ENCODE data around the gene CHST5. TPM values are rescaled to one million over a fixed set of nuclear protein-coding genes. Genes with fewer than 3 reads are reported as not detected.
A peak's percentile ranks its signal among the peaks of the same experiment; 100 is the strongest.

The CHST5 gene
- total and polyA plus RNA-seq, 2 donors (not counting 1 experiment from before 2014, with no cell fraction given): 0.99 TPM; not detected in 1

- Histone ChIP-seq H3K27me3 (replicated peaks in 1 of 4; ENCODE audit: control extremely low read depth in 1 of 4, control insufficient read depth in 3 of 4, insufficient read depth in 4 of 4, low read length in 3 of 4) (no peaks in the 10 kb centered on the region), H2AFZ (ENCODE audit: insufficient read depth, low read depth, low read length, poor library complexity, severe bottlenecking) (no peak overlapping the region), H3K4me2 (replicated peaks; ENCODE audit: low read depth, low read length, poor library complexity, severe bottlenecking) (no peak overlapping the region), H3K79me2 (ENCODE audit: control insufficient read depth, insufficient read depth, low read length) (no peaks in the 10 kb centered on the region), H3K9ac (ENCODE audit: low read length) (no peak overlapping the region), H3K27ac (ENCODE audit: low read length in 2 of 2) (peak overlapping the region in 1 of 2 donors; percentile 40), H3K4me3 (ENCODE audit: control extremely low read depth in 1 of 5, extremely low read depth in 1 of 5, insufficient read depth in 1 of 5, low read depth in 2 of 5, low read length in 4 of 5) (no peak overlapping the region), H3K4me1 (ENCODE audit: control insufficient read depth in 2 of 2, insufficient read depth in 2 of 2, low read length in 2 of 2) (peaks cover 0 to 3% of the 10 kb centered on the region in 2 donors), H3K36me3 (replicated peaks in 1 of 2; ENCODE audit: control extremely low read depth in 1 of 2, control insufficient read depth in 1 of 2, extremely low read depth in 1 of 2, insufficient read depth in 2 of 2, low read length in 1 of 2) (no peaks in the 10 kb centered on the region), H4K20me1 (ENCODE audit: control insufficient read depth, insufficient read depth, low read length, poor library complexity, severe bottlenecking) (no peaks in the 10 kb centered on the region), H3K9me3 (ENCODE audit: control extremely low read depth in 1 of 3, control insufficient read depth in 2 of 3, insufficient read depth in 1 of 3, low read length in 2 of 3) (no peaks in the 10 kb centered on the region)
- Mint-ChIP-seq H3K27ac (peak overlapping the region; percentile 74), H3K4me1 (peaks cover 31% of the 10 kb centered on the region), H3K9me3 (ENCODE audit: insufficient read depth) (no peaks in the 10 kb centered on the region), H3K4me3 (peak overlapping the region; percentile 54), H3K27me3 (peaks cover 4% of the 10 kb centered on the region)
- ATAC-seq (ENCODE audit: low read depth): peak; percentile 72
- CTCF ChIA-PET: interaction anchor here (2.4 kb wide), 1 partner anchor 32 kb away, joined by 11 read pairs; no protein-coding TSS in a partner anchor
- POLR2A ChIA-PET: interaction anchor here (0.7 kb wide), 1 partner anchor 31 kb away, joined by 4 read pairs; no protein-coding TSS in a partner anchor
- no peak for DNase-seq
- TF ChIP-seq EZH2 (IDR thresholded peaks at IDR 0.05; ENCODE audit: borderline replicate concordance, insufficient read depth, low read depth, low read length, poor library complexity, severe bottlenecking): no peak
- intact Hi-C loops (cut with micrococcal nuclease): no loop called here
- 99% methylated on average over 4 of the region's 7 CpGs for WGBS (ENCODE audit: insufficient coverage)
These were observed 50.5 kb downstream of the CHST5 start for GRCh38 chr16:75485230-75486013.

DNA sequence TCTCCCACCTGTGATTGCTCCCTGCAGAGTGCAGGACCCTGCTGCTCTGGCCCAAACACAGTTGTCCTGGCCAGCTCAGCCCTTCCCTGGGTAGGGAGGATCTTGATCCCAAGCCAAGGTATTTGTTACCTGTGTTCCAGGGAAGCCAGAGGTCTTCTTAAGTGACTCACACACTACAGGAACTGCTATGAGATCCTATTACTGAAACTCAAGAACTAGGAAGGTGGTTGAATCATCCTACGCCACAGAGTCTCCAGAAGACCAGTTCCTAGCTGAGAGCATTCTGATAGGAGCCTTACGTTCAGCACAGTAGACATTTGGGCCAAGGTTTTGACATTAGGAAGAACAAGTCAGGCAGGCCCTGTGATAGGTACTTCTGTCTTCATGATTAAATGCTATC lies 52.7 kb downstream of the CHST5 start:
- peaks cover 25% of the 10 kb centered on the region for H3K4me1 Mint-ChIP-seq
- no peaks in the 10 kb centered on the region for H4K20me1 ChIP-seq (ENCODE audit: control insufficient read depth, insufficient read depth, low read length, poor library complexity, severe bottlenecking)
- POLR2A ChIA-PET: no interaction called here
- H3K9me3 Mint-ChIP-seq (ENCODE audit: insufficient read depth): no peaks in the 10 kb centered on the region
- H3K36me3 ChIP-seq (replicated peaks in 1 of 2; ENCODE audit: control extremely low read depth in 1 of 2, control insufficient read depth in 1 of 2, extremely low read depth in 1 of 2, insufficient read depth in 2 of 2, low read length in 1 of 2): no peaks in the 10 kb centered on the region
- no peaks in the 10 kb centered on the region for H3K9me3 ChIP-seq (ENCODE audit: control extremely low read depth in 1 of 3, control insufficient read depth in 2 of 3, insufficient read depth in 1 of 3, low read length in 2 of 3)
- intact Hi-C loops (cut with micrococcal nuclease): no loop called here
- H3K4me3 Mint-ChIP-seq: no peak overlapping the region
- H3K27me3 ChIP-seq (replicated peaks in 1 of 4; ENCODE audit: control extremely low read depth in 1 of 4, control insufficient read depth in 3 of 4, insufficient read depth in 4 of 4, low read length in 3 of 4): no peaks in the 10 kb centered on the region
- peaks cover under 1% of the 10 kb centered on the region for H3K27me3 Mint-ChIP-seq
- no peak for TF ChIP-seq EZH2 (IDR thresholded peaks at IDR 0.05; ENCODE audit: borderline replicate concordance, insufficient read depth, low read depth, low read length, poor library complexity, severe bottlenecking)
- no peak for TF ChIP-seq CTCF (IDR thresholded peaks at IDR 0.05)
- CTCF ChIA-PET: interaction anchor here (0.5 to 1.0 kb wide), 2 partner anchors 11 to 845 kb away, joined by 3 read pairs; no protein-coding TSS in a partner anchor
- DNase-seq (no peak), ATAC-seq (ENCODE audit: low read depth) (no peak)
- WGBS (ENCODE audit: insufficient coverage): 100% methylated on average over 2 of the region's 2 CpGs
- no peak overlapping the region for H2AFZ ChIP-seq (ENCODE audit: insufficient read depth, low read depth, low read length, poor library complexity, severe bottlenecking)
- H3K79me2 ChIP-seq (ENCODE audit: control insufficient read depth, insufficient read depth, low read length): no peaks in the 10 kb centered on the region
- H3K27ac ChIP-seq (ENCODE audit: low read length in 2 of 2): no peak overlapping the region
- H3K4me1 ChIP-seq (ENCODE audit: control insufficient read depth in 2 of 2, insufficient read depth in 2 of 2, low read length in 2 of 2): peaks cover 0 to 3% of the 10 kb centered on the region in 2 donors
- no peak overlapping the region for H3K9ac ChIP-seq (ENCODE audit: low read length)
- no peak overlapping the region for H3K27ac Mint-ChIP-seq
- H3K4me3 ChIP-seq (ENCODE audit: control extremely low read depth in 1 of 5, extremely low read depth in 1 of 5, insufficient read depth in 1 of 5, low read depth in 2 of 5, low read length in 4 of 5): no peak overlapping the region
- H3K4me2 ChIP-seq (replicated peaks; ENCODE audit: low read depth, low read length, poor library complexity, severe bottlenecking): no peak overlapping the region

All from B cell (primary cell).